KMS-11 (cell line): Measurements from ENCODE around the gene ANKRD29.

Source experiments
- H2AFZ ChIP-seq: fragments of 200-600 bp; sonication (generic); 2 replicates; pipeline ENCODE4 v1.6.1; 2016; ENCODE audit warnings: antibody characterized with exemption, mixed run types, low read depth
- H3K27ac ChIP-seq: fragments of 200-600 bp; sonication (generic); 2 replicates; pipeline ENCODE4 v1.6.1; 2016; ENCODE audit warnings: mild to moderate bottlenecking, mixed run types
- H3K27me3 ChIP-seq: fragments of 200-600 bp; sonication (generic); 2 replicates; pipeline ENCODE4 v1.6.1; 2017; ENCODE audit warnings: mild to moderate bottlenecking, low read depth, mixed run types, moderate library complexity; ENCODE audit not compliant: insufficient read depth
- H3K36me3 ChIP-seq: fragments of 200-600 bp; sonication (generic); 2 replicates; pipeline ENCODE4 v1.6.1; 2017; ENCODE audit warnings: mild to moderate bottlenecking, mixed run types; ENCODE audit not compliant: insufficient read depth
- H3K4me1 ChIP-seq: fragments of 200-600 bp; sonication (generic); 2 replicates; pipeline ENCODE4 v1.6.1; 2016; ENCODE audit warnings: mild to moderate bottlenecking, low read depth, mixed run types; ENCODE audit not compliant: poor library complexity, severe bottlenecking
- H3K4me2 ChIP-seq: fragments of 200-600 bp; sonication (generic); 2 replicates; pipeline ENCODE4 v1.7.0; 2016; ENCODE audit warnings: mild to moderate bottlenecking, mixed run types
- H3K4me3 ChIP-seq: fragments of 200-600 bp; sonication (generic); IDR thresholded peaks from 2 replicates; pipeline ENCODE4 v1.6.1; 2017; ENCODE audit warnings: low read depth, low read length, mixed read lengths; ENCODE audit not compliant: insufficient read depth
- H3K79me2 ChIP-seq: fragments of 200-600 bp; sonication (generic); 2 replicates; pipeline ENCODE4 v1.6.1; 2016; ENCODE audit warnings: low read depth, mixed run types; ENCODE audit not compliant: insufficient read depth
- H3K9ac ChIP-seq: fragments of 200-600 bp; sonication (generic); 2 replicates; pipeline ENCODE4 v1.6.1; 2016; ENCODE audit warnings: mild to moderate bottlenecking, mixed run types
- H4K20me1 ChIP-seq: fragments of 200-600 bp; sonication (generic); 2 replicates; pipeline ENCODE4 v1.6.1; 2016; ENCODE audit warnings: mild to moderate bottlenecking, mixed run types; ENCODE audit not compliant: insufficient read depth
- CTCF ChIP-seq: fragments of 200-600 bp; sonication (generic); conservative IDR thresholded peaks from 2 replicates; pipeline ENCODE4 v1.6.1; 2017; ENCODE audit warnings: low read depth, mild to moderate bottlenecking, antibody characterized with exemption, low read length, moderate library complexity, mixed read lengths

Gene ANKRD29

GRCh38 chr18:23568281-23569138 lies 94.2 kb downstream of the ANKRD29 start:
- no peak overlapping the region for H3K9ac ChIP-seq
- H3K79me2 ChIP-seq = peaks cover 2% of the 10 kb centered on the region; the same call in 1 of the 2 replicates
- peaks cover 15% of the 10 kb centered on the region for H3K4me1 ChIP-seq
- H3K27ac ChIP-seq = no peak overlapping the region
- H2AFZ ChIP-seq = no peak overlapping the region
- H4K20me1 ChIP-seq = no peaks in the 10 kb centered on the region
- no peak for TF ChIP-seq CTCF
- H3K4me2 ChIP-seq = no peak overlapping the region
- no peak overlapping the region for H3K4me3 ChIP-seq
- H3K27me3 ChIP-seq = no peaks in the 10 kb centered on the region
- H3K36me3 ChIP-seq = no peaks in the 10 kb centered on the region

GRCh38 chr18:23567671-23568070 lies 95.0 kb downstream of the ANKRD29 start:
- Histone ChIP-seq H3K79me2 (no peaks in the 10 kb centered on the region; the same call in 1 of the 2 replicates), H3K9ac (no peak overlapping the region), H3K4me3 (no peak overlapping the region), H3K4me1 (peaks cover 7% of the 10 kb centered on the region), H3K4me2 (no peak overlapping the region), H3K27me3 (no peaks in the 10 kb centered on the region), H3K36me3 (no peaks in the 10 kb centered on the region), H3K27ac (no peak overlapping the region), H4K20me1 (no peaks in the 10 kb centered on the region), H2AFZ (no peak overlapping the region)
- TF ChIP-seq CTCF = no peak

GRCh38 chr18:23565916-23566547 lies 96.7 kb downstream of the ANKRD29 start:
- no peaks in the 10 kb centered on the region for H3K4me1 ChIP-seq
- no peak for TF ChIP-seq CTCF
- H3K9ac ChIP-seq = no peak overlapping the region
- no peak overlapping the region for H3K4me3 ChIP-seq
- H3K4me2 ChIP-seq = no peak overlapping the region
- no peaks in the 10 kb centered on the region for H4K20me1 ChIP-seq
- H3K36me3 ChIP-seq = no peaks in the 10 kb centered on the region
- no peak overlapping the region for H3K27ac ChIP-seq
- H2AFZ ChIP-seq = no peak overlapping the region
- H3K79me2 ChIP-seq = no peaks in the 10 kb centered on the region
- no peaks in the 10 kb centered on the region for H3K27me3 ChIP-seq

- no peak overlapping the region for H3K27ac ChIP-seq
- TF ChIP-seq CTCF = no peak
- no peaks in the 10 kb centered on the region for H3K27me3 ChIP-seq
- no peaks in the 10 kb centered on the region for H3K79me2 ChIP-seq
- no peak overlapping the region for H3K4me2 ChIP-seq
- no peaks in the 10 kb centered on the region for H3K4me1 ChIP-seq
- no peak overlapping the region for H2AFZ ChIP-seq
- H3K9ac ChIP-seq = no peak overlapping the region
- no peaks in the 10 kb centered on the region for H4K20me1 ChIP-seq
- no peaks in the 10 kb centered on the region for H3K36me3 ChIP-seq
- H3K4me3 ChIP-seq = no peak overlapping the region
Measured at GRCh38 chr18:23563377-23564043, 99.2 kb downstream of the ANKRD29 start.
